ENCODE measurements around the gene ANKRD30A. TPM values are rescaled to one million over a fixed set of nuclear protein-coding genes. Genes with fewer than 3 reads are reported as not detected.

Gene ANKRD30A
- total RNA-seq, 1 experiment from 2014 or later: not detected

DNA sequence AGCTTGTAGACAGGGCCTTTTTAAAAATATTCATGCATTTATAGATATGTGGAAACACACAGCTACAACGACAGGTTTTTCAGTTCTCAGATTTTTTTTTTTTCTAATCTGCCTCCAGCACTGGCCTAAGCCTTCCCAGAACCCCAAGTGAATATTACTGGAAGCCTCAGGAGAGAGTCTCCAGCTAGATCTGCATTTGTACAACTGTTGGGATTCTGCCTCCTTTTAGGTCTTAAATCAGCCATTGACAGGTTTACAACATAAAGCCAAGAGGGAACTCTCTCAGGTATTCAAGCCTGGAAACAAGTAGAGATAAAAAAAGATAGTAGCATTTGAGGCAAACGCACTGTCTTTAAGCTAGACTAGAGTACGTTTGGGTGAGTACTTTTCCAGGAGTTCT lies 275.8 kb downstream of the ANKRD30A start:
- Histone ChIP-seq H3K36me3 (ENCODE audit: insufficient read depth, low read length, poor library complexity, severe bottlenecking) (no peaks in the 10 kb centered on the region), H3K27ac (ENCODE audit: low read depth, low read length, poor library complexity, severe bottlenecking) (no peak overlapping the region), H3K27me3 (replicated peaks; ENCODE audit: insufficient read depth, low read depth, low read length, poor library complexity) (no peaks in the 10 kb centered on the region), H3K4me1 (ENCODE audit: insufficient read depth, low read length, poor library complexity, severe bottlenecking) (no peaks in the 10 kb centered on the region), H3K4me3 (ENCODE audit: low read depth, low read length, poor library complexity, severe bottlenecking) (no peak overlapping the region), H3K9me3 (ENCODE audit: low read depth, low read length, poor library complexity, severe bottlenecking) (peaks cover 12% of the 10 kb centered on the region)
- intact Hi-C loops (cut with micrococcal nuclease; ENCODE audit: unreplicated experiment): no loop called here
- TF ChIP-seq, protein P1, sequence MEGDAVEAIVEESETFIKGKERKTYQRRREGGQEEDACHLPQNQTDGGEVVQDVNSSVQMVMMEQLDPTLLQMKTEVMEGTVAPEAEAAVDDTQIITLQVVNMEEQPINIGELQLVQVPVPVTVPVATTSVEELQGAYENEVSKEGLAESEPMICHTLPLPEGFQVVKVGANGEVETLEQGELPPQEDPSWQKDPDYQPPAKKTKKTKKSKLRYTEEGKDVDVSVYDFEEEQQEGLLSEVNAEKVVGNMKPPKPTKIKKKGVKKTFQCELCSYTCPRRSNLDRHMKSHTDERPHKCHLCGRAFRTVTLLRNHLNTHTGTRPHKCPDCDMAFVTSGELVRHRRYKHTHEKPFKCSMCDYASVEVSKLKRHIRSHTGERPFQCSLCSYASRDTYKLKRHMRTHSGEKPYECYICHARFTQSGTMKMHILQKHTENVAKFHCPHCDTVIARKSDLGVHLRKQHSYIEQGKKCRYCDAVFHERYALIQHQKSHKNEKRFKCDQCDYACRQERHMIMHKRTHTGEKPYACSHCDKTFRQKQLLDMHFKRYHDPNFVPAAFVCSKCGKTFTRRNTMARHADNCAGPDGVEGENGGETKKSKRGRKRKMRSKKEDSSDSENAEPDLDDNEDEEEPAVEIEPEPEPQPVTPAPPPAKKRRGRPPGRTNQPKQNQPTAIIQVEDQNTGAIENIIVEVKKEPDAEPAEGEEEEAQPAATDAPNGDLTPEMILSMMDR (conservative IDR thresholded peaks at IDR 0.05; ENCODE audit: low read depth, low read length): no peak
- no peak for TF ChIP-seq EZH2 (IDR thresholded peaks at IDR 0.05; ENCODE audit: borderline replicate concordance, low read depth, low read length, poor library complexity, severe bottlenecking)
- no peak for DNase-seq (ENCODE audit: low spot score)
- BruUV-seq (replicated peaks): no TSS peak
- ChIA-PET POLR2A (ENCODE audit: low non-redundant PET) (no interaction called here), CTCF (no interaction called here)

DNA sequence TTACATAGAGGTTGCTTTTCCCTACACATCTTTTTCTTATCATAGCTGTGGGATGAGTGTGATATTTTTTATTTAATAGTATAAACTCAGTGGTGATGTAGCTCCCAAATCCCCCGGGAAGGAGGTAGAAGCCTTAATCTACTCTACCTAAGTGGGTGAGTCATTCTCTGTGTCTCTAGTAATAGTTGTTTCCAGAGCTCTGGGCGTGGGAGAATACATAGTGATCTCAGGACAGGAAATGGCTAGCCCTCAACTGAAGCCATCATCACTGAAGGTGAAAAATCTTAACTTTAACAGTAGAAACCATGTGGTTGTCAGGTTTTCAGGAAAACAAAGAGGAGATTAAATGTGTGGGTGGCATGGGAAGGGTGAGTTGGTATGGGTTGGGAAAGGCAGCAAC lies 278.4 kb downstream of the ANKRD30A start:
- BruUV-seq (replicated peaks): no TSS peak
- CTCF ChIA-PET: no interaction called here

More for the DNA sequence above, 278.4 kb downstream of the ANKRD30A start:
- Histone ChIP-seq H3K4me3 (ENCODE audit: low read depth, low read length, poor library complexity, severe bottlenecking) (no peak overlapping the region), H3K27ac (ENCODE audit: low read depth, low read length, poor library complexity, severe bottlenecking) (no peak overlapping the region), H3K36me3 (ENCODE audit: insufficient read depth, low read length, poor library complexity, severe bottlenecking) (no peaks in the 10 kb centered on the region), H3K27me3 (replicated peaks; ENCODE audit: insufficient read depth, low read depth, low read length, poor library complexity) (no peaks in the 10 kb centered on the region), H3K9me3 (ENCODE audit: low read depth, low read length, poor library complexity, severe bottlenecking) (peaks cover 12% of the 10 kb centered on the region), H3K4me1 (ENCODE audit: insufficient read depth, low read length, poor library complexity, severe bottlenecking) (no peaks in the 10 kb centered on the region)
- POLR2A ChIA-PET (ENCODE audit: low non-redundant PET): no interaction called here
- no peak for DNase-seq (ENCODE audit: low spot score)
- intact Hi-C loops (cut with micrococcal nuclease; ENCODE audit: unreplicated experiment): no loop called here
- TF ChIP-seq EZH2 (IDR thresholded peaks at IDR 0.05; ENCODE audit: borderline replicate concordance, low read depth, low read length, poor library complexity, severe bottlenecking): no peak
- TF ChIP-seq, protein P1 (conservative IDR thresholded peaks at IDR 0.05; ENCODE audit: low read depth, low read length): no peak

Measured in A673 (cell line).